ENCODE results near the gene SNED1.

Gene SNED1

GRCh38 chr2:240960309-240960970 is 38.0 kb upstream of the SNED1 start:
- DNase-seq (ENCODE audit: low spot score), result no peak

- DNase-seq (ENCODE audit: low spot score), result no peak
Observed at GRCh38 chr2:240960971-240961876, 37.2 kb upstream of the SNED1 start.

GRCh38 chr2:240961910-240962299 is 36.5 kb upstream of the SNED1 start:
- no peak for DNase-seq (ENCODE audit: low spot score)

GRCh38 chr2:240962300-240963064 is 35.9 kb upstream of the SNED1 start:
- DNase-seq (ENCODE audit: low spot score), result no peak

GRCh38 chr2:240963065-240963867 is 35.2 kb upstream of the SNED1 start:
- DNase-seq (ENCODE audit: low spot score), result no peak

- DNase-seq (ENCODE audit: low spot score), result no peak
Observed at GRCh38 chr2:240963868-240964703, 34.3 kb upstream of the SNED1 start.

- DNase-seq (ENCODE audit: low spot score), result no peak
Observed at GRCh38 chr2:240964704-240965295, 33.6 kb upstream of the SNED1 start.

- DNase-seq (ENCODE audit: low spot score), result no peak
Observed at GRCh38 chr2:240965296-240965904, 33.0 kb upstream of the SNED1 start.

- no peak for DNase-seq (ENCODE audit: low spot score)
Observed at GRCh38 chr2:240965905-240966456, 32.4 kb upstream of the SNED1 start.

GRCh38 chr2:240966457-240966905 is 31.9 kb upstream of the SNED1 start:
- DNase-seq (ENCODE audit: low spot score), result no peak

- DNase-seq (ENCODE audit: low spot score), result no peak
Observed at GRCh38 chr2:240966906-240967680, 31.3 kb upstream of the SNED1 start.

- no peak for DNase-seq (ENCODE audit: low spot score)
Observed at GRCh38 chr2:240967681-240968621, 30.5 kb upstream of the SNED1 start.

GRCh38 chr2:240968731-240969624 is 29.4 kb upstream of the SNED1 start:
- DNase-seq (ENCODE audit: low spot score), result no peak

GRCh38 chr2:240970104-240970503 is 28.3 kb upstream of the SNED1 start:
- DNase-seq (ENCODE audit: low spot score), result no peak

GRCh38 chr2:240970816-240971215 is 27.6 kb upstream of the SNED1 start:
- no peak for DNase-seq (ENCODE audit: low spot score)

- no peak for DNase-seq (ENCODE audit: low spot score)
Observed at GRCh38 chr2:240972201-240972600, 26.2 kb upstream of the SNED1 start.
